GM12878 (cell line): ENCODE results near the gene NTRK3. TPM values are rescaled to one million over a fixed set of nuclear protein-coding genes. Genes with fewer than 3 reads are reported as not detected.

Source experiments
- ATAC-seq: fragments of 200-7000 bp; cut with Tn5 transposase; 3 replicates; pipeline ENCODE4 v1.9.1; 2020; ENCODE audit warnings: mild to moderate bottlenecking, moderate library complexity
- BruUV-seq: library from RNA; stranded (reverse); fragments of 400-500 nt; replicated peaks from 2 replicates; lab custom pipeline; 2021; lab: Mats Ljungman, UMichigan
- CTCF ChIA-PET: fragments of 300-600 bp; sonication (Branson Sonifier 250); formaldehyde crosslinking; extraction: SDS; loops from one replicate; lab custom pipeline; 2021; ENCODE audit warnings: inconsistent platforms; lab: Yijun Ruan, JAX
- POLR2A ChIA-PET: fragments of 350-600 bp; formaldehyde crosslinking; extraction: SDS; loops from one replicate; lab custom pipeline; 2021; ENCODE audit warnings: inconsistent platforms; lab: Charles Lee
- RAD21 ChIA-PET: fragments of 300-600 bp; sonication (Branson Sonifier 250); formaldehyde crosslinking; loops from one replicate; lab custom pipeline; 2023; ENCODE audit warnings: antibody characterized with exemption; ENCODE audit not compliant: unreplicated experiment; lab: Charles Lee
- SMC1A ChIA-PET: fragments of 300-600 bp; sonication (Branson Sonifier 250); formaldehyde crosslinking; loops from one replicate; lab custom pipeline; 2023; ENCODE audit not compliant: unreplicated experiment, uncharacterized antibody; lab: Charles Lee
- DNase-seq: peaks from one replicate; pipeline ENCODE4 v3.0.0-alpha.2; 2011; ENCODE audit warnings: low read depth, low spot score
- FAIRE-seq: peaks from 3 replicates; lab custom pipeline; 2011; peaks lifted over from hg19 to GRCh38; lab: Jason Lieb, UNC
- H2AFZ ChIP-seq: 2 replicates; pipeline ENCODE4 v1.6.0; 2011; ENCODE audit warnings: low read depth, low read length, control low read depth; ENCODE audit not compliant: control insufficient read depth
- H3K27ac ChIP-seq: 2 replicates; pipeline ENCODE4 v1.5.1; 2011; ENCODE audit warnings: control low read depth; ENCODE audit not compliant: control insufficient read depth, insufficient read depth
- H3K27me3 ChIP-seq, 2 experiments: replicated peaks in 1 of 2; 2 replicates each; pipeline versions ENCODE4 v1.6.0 to v1.6.1; 2011; ENCODE audit warnings: low read length in 1 of 2; ENCODE audit not compliant: control insufficient read depth in 2 of 2, insufficient read depth in 2 of 2
- H3K36me3 ChIP-seq, 2 experiments: 2 replicates each; pipeline ENCODE4 v1.5.1; 2011; ENCODE audit warnings: low read length in 1 of 2; ENCODE audit not compliant: control insufficient read depth in 2 of 2, insufficient read depth in 2 of 2
- H3K4me1 ChIP-seq: 2 replicates; pipeline ENCODE4 v1.6.1; 2011; ENCODE audit warnings: mild to moderate bottlenecking, low read length, moderate library complexity, mixed read lengths; ENCODE audit not compliant: control insufficient read depth, insufficient read depth
- H3K4me2 ChIP-seq: 2 replicates; pipeline ENCODE4 v1.6.0; 2011; ENCODE audit warnings: control low read depth; ENCODE audit not compliant: control insufficient read depth, insufficient read depth
- H3K4me3 ChIP-seq: fragments of 200-600 bp; sonication (generic); 2 replicates; pipeline ENCODE4 v1.5.1; 2016
- H3K79me2 ChIP-seq: 2 replicates; pipeline ENCODE4 v1.6.0; 2011; ENCODE audit warnings: low read length; ENCODE audit not compliant: control insufficient read depth, insufficient read depth
- H3K9ac ChIP-seq: 2 replicates; pipeline ENCODE4 v1.8.0; 2011; ENCODE audit warnings: low read length, control low read depth, mixed read lengths; ENCODE audit not compliant: control insufficient read depth, insufficient read depth
- H3K9me3 ChIP-seq: replicated peaks from 3 replicates; pipeline ENCODE4 v1.5.1; 2011; ENCODE audit warnings: mild to moderate bottlenecking, low read length; ENCODE audit not compliant: control insufficient read depth, insufficient read depth
- H4K20me1 ChIP-seq: 2 replicates; pipeline ENCODE4 v1.6.0; 2011; ENCODE audit not compliant: control insufficient read depth, insufficient read depth
- ASH2L ChIP-seq: fragments of 300-600, 200-600 bp; sonication (generic); IDR thresholded peaks from 2 replicates; pipeline ENCODE4 v1.6.1; 2017; ENCODE audit warnings: low read depth, mild to moderate bottlenecking, borderline replicate concordance
- KAT2A ChIP-seq: conservative IDR thresholded peaks from 2 replicates; pipeline ENCODE4 v1.6.1; 2011; ENCODE audit warnings: low read depth, low read length; ENCODE audit not compliant: control insufficient read depth
- LARP7 ChIP-seq: fragments of 450-650 bp; IDR thresholded peaks from 2 replicates; pipeline ENCODE4 v1.6.1; 2017; ENCODE audit warnings: mild to moderate bottlenecking
- WGBS: methylation state at CpG from one replicate; pipeline ENCODE4 v1.1.6; 2016; ENCODE audit warnings: low lambda C conversion rate; ENCODE audit not compliant: insufficient replicate concordance, insufficient coverage; ENCODE audit errors: missing lambda C conversion rate; 5-methylcytosine and 5-hydroxymethylcytosine counted together
- in situ Hi-C: fragments of 300-500 bp; cut with MboI; formaldehyde crosslinking; loops from 9 replicates; pipeline ENCODE4 v1.14.3; 2018; ENCODE audit warnings: mixed read lengths
- intact Hi-C: fragments of 100-400 bp; cut with micrococcal nuclease; formaldehyde crosslinking; loops from one replicate; pipeline ENCODE4 v1.14.2; 2022; ENCODE audit not compliant: unreplicated experiment
- polyA plus RNA-seq, 11 experiments: library from polyadenylated mRNA; depleted of rRNA in 4 of 11; unstranded in 6 of 11; stranded (reverse) in 5 of 11; fragments of >200 nt; fragmentation: Nextera tagmentation in 4 of 11; fragmentation: Illumina TruSeq in 1 of 11; extraction: Ambion mirVana in 4 of 11; extraction: Trizol in 1 of 11; gene quantifications; 1 replicate in 1 of 11; 2 replicates in 10 of 11; pipeline versions ENCODE4 v1.2.1 to v1.2.3, GENCODE V29; 2011 to 2016; ENCODE audit warnings: inconsistent platforms in 2 of 11, missing spikeins in 2 of 11, low read depth in 1 of 11
- total RNA-seq, 4 experiments: library from RNA; depleted of rRNA in 3 of 4; stranded (reverse); fragments of >200 nt in 3 of 4; fragmentation: Illumina TruSeq in 1 of 4; extraction: Trizol in 1 of 4; gene quantifications; 2 replicates each; pipeline versions ENCODE4 v1.2.1 to v1.2.3, GENCODE V29; 2013 to 2021
- TF ChIP-seq, protein P1 (sequence below): IDR thresholded peaks from 2 replicates; pipeline ENCODE4 v1.6.1; 2011; ENCODE audit warnings: low read depth, mild to moderate bottlenecking, low read length, moderate library complexity, borderline replicate concordance; ENCODE audit errors: extremely low read depth
- TF ChIP-seq, protein P2 (sequence below): IDR thresholded peaks from 2 replicates; pipeline ENCODE4 v1.6.1; 2011; ENCODE audit warnings: low read depth, low read length, improper control_type of control experiment, borderline replicate concordance
- TF ChIP-seq, protein P3 (sequence below): fragments of 450-650 bp; formaldehyde crosslinking; IDR thresholded peaks from 2 replicates; pipeline ENCODE4 v1.4.0; 2020; ENCODE audit warnings: mild to moderate bottlenecking, moderate library complexity
- TF ChIP-seq, protein P4 (sequence below): fragments of 450-650 bp; IDR thresholded peaks from 2 replicates; pipeline ENCODE4 v1.6.1; 2018; ENCODE audit warnings: mild to moderate bottlenecking, low read depth, moderate library complexity; ENCODE audit not compliant: partially characterized antibody

Gene NTRK3
- total and polyA plus RNA-seq, 10 of the 15 experiments (the other 5 are each of a cell fraction or from before 2014, with no cell fraction given), result not detected

DNA sequence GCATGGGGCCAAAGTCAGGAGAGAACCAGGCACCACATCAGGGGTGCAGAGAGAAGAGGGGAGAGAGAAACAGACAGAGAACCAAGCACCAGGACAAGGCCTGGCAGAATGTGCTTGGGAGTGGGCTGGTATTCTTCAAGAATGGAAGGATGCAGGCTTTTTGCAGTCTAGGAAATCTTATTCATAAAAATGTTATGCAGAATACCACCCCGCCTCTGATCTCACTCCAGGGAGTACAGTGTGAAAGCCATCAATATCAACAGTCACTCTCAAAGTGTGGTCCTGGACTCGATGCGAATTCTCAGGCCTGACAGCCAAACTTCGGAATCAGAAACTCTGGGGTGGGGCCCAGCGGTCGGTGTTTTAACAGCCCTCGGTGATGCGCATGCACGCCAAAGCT lies 16.9 kb downstream of the NTRK3 start (continued):
- no peak for TF ChIP-seq ASH2L
- no peak for TF ChIP-seq LARP7
- TF ChIP-seq, protein P1, sequence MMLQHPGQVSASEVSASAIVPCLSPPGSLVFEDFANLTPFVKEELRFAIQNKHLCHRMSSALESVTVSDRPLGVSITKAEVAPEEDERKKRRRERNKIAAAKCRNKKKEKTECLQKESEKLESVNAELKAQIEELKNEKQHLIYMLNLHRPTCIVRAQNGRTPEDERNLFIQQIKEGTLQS, result no peak
- TF ChIP-seq, protein P2, sequence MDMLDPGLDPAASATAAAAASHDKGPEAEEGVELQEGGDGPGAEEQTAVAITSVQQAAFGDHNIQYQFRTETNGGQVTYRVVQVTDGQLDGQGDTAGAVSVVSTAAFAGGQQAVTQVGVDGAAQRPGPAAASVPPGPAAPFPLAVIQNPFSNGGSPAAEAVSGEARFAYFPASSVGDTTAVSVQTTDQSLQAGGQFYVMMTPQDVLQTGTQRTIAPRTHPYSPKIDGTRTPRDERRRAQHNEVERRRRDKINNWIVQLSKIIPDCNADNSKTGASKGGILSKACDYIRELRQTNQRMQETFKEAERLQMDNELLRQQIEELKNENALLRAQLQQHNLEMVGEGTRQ, result no peak
- TF ChIP-seq, protein P3, sequence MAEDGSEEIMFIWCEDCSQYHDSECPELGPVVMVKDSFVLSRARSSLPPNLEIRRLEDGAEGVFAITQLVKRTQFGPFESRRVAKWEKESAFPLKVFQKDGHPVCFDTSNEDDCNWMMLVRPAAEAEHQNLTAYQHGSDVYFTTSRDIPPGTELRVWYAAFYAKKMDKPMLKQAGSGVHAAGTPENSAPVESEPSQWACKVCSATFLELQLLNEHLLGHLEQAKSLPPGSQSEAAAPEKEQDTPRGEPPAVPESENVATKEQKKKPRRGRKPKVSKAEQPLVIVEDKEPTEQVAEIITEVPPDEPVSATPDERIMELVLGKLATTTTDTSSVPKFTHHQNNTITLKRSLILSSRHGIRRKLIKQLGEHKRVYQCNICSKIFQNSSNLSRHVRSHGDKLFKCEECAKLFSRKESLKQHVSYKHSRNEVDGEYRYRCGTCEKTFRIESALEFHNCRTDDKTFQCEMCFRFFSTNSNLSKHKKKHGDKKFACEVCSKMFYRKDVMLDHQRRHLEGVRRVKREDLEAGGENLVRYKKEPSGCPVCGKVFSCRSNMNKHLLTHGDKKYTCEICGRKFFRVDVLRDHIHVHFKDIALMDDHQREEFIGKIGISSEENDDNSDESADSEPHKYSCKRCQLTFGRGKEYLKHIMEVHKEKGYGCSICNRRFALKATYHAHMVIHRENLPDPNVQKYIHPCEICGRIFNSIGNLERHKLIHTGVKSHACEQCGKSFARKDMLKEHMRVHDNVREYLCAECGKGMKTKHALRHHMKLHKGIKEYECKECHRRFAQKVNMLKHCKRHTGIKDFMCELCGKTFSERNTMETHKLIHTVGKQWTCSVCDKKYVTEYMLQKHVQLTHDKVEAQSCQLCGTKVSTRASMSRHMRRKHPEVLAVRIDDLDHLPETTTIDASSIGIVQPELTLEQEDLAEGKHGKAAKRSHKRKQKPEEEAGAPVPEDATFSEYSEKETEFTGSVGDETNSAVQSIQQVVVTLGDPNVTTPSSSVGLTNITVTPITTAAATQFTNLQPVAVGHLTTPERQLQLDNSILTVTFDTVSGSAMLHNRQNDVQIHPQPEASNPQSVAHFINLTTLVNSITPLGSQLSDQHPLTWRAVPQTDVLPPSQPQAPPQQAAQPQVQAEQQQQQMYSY (CRISPR knock-in tag), result no peak

DNA sequence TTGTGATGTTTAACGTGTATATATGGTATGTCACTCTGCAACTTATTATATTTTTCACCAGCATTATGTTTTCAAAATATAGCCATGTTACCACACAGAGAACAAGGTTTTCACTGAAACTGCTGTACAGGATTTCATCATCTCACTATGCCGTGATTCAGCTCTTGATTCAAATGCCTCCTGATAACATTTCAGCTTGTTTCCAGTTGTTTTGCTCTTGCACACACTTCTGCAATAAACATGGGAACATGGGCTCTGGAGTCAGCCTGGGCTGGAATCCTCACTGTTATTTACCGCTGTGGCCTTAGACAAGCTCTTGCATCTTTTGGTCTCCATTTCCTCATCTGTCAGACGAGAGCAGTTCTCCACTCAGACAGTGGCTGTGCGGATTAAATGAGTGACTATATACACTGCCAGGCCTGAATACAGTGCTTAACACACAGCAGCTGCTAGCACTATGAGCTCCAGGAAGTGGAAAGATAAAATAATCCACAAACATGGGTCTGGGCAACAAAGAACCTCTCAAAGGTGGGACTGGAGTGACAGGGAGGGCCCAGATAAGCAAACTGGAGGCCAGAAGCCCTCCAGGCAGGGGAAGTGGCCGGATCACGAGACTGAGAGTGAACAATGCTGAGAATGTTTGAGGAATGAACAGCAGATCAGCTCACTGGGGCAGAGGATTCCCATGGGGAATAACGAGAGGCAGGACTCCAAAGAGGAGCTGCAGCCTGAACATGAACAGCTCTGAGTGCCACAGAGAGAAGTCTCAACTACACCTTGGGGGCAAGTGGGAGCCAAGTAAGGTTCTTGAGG lies 17.7 kb downstream of the NTRK3 start:
- in situ Hi-C loops, result no loop called here
- WGBS, result 18% methylated on average over 8 of the region's 8 CpGs
- FAIRE-seq (no peak), ATAC-seq (no peak), DNase-seq (no peak)
- H3K9ac ChIP-seq, result no peak overlapping the region
- BruUV-seq, result no TSS peak
- SMC1A ChIA-PET, result no interaction called here
- no peak for TF ChIP-seq KAT2A
- TF ChIP-seq, protein P4, sequence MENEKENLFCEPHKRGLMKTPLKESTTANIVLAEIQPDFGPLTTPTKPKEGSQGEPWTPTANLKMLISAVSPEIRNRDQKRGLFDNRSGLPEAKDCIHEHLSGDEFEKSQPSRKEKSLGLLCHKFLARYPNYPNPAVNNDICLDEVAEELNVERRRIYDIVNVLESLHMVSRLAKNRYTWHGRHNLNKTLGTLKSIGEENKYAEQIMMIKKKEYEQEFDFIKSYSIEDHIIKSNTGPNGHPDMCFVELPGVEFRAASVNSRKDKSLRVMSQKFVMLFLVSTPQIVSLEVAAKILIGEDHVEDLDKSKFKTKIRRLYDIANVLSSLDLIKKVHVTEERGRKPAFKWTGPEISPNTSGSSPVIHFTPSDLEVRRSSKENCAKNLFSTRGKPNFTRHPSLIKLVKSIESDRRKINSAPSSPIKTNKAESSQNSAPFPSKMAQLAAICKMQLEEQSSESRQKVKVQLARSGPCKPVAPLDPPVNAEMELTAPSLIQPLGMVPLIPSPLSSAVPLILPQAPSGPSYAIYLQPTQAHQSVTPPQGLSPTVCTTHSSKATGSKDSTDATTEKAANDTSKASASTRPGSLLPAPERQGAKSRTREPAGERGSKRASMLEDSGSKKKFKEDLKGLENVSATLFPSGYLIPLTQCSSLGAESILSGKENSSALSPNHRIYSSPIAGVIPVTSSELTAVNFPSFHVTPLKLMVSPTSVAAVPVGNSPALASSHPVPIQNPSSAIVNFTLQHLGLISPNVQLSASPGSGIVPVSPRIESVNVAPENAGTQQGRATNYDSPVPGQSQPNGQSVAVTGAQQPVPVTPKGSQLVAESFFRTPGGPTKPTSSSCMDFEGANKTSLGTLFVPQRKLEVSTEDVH, result no peak
- RAD21 ChIA-PET, result no interaction called here
- intact Hi-C loops, result no loop called here
- no peaks in the 10 kb centered on the region for H4K20me1 ChIP-seq
- POLR2A ChIA-PET, result no interaction called here
- no peak overlapping the region for H3K4me3 ChIP-seq
- no peaks in the 10 kb centered on the region for H3K4me1 ChIP-seq
- H3K79me2 ChIP-seq, result no peaks in the 10 kb centered on the region
- H3K36me3 ChIP-seq, result no peaks in the 10 kb centered on the region
- H3K27me3 ChIP-seq, result no peaks in the 10 kb centered on the region
- H3K9me3 ChIP-seq, result no peaks in the 10 kb centered on the region
- no peak overlapping the region for H3K4me2 ChIP-seq
- H3K27ac ChIP-seq, result no peak overlapping the region
- no peak overlapping the region for H2AFZ ChIP-seq
- CTCF ChIA-PET, result interaction anchor here (0.8 to 1.5 kb wide), 2 partner anchors 8 to 11 kb away, joined by 3 read pairs; no protein-coding TSS in a partner anchor
